A204.1 (cell line): ENCODE measurements around the gene KCNJ3.

Experiments
- FAIRE-seq: peaks from 2 replicates; lab custom pipeline; 2012; peaks lifted over from hg19 to GRCh38; lab: Jason Lieb, UNC

KCNJ3 gene

GRCh38 chr2:154698296-154698720 is at the start of gene KCNJ3:
Gene KCNJ3, plus strand, starts transcription at chr2:154698695. Its CDS starts 81 bp downstream, at chr2:154698776.
- no peak for FAIRE-seq

GRCh38 chr2:154655499-154655898 is 43.0 kb upstream of the KCNJ3 start:
- no peak for FAIRE-seq

- no peak for FAIRE-seq
These were observed 39.6 kb upstream of the KCNJ3 start for GRCh38 chr2:154658854-154659253.

- no peak for FAIRE-seq
These were observed 34.2 kb upstream of the KCNJ3 start for GRCh38 chr2:154664248-154664647.

GRCh38 chr2:154670083-154670482 is 28.4 kb upstream of the KCNJ3 start:
- no peak for FAIRE-seq

- no peak for FAIRE-seq
These were observed 24.8 kb upstream of the KCNJ3 start for GRCh38 chr2:154673694-154674093.

GRCh38 chr2:154677401-154677800 is 21.1 kb upstream of the KCNJ3 start:
- no peak for FAIRE-seq

- FAIRE-seq = no peak
These were observed 16.8 kb upstream of the KCNJ3 start for GRCh38 chr2:154681741-154682140.

GRCh38 chr2:154686162-154686561 is 12.3 kb upstream of the KCNJ3 start:
- no peak for FAIRE-seq

- FAIRE-seq = no peak
These were observed 10.1 kb upstream of the KCNJ3 start for GRCh38 chr2:154688373-154688772.

- no peak for FAIRE-seq
These were observed 9.3 kb upstream of the KCNJ3 start for GRCh38 chr2:154689158-154689557.

GRCh38 chr2:154692927-154693326 is 5.6 kb upstream of the KCNJ3 start:
- no peak for FAIRE-seq

- no peak for FAIRE-seq
These were observed 4.7 kb upstream of the KCNJ3 start for GRCh38 chr2:154693741-154694340.

GRCh38 chr2:154694881-154695280 is 3.6 kb upstream of the KCNJ3 start:
- no peak for FAIRE-seq

- FAIRE-seq = no peak
These were observed 2.1 kb upstream of the KCNJ3 start for GRCh38 chr2:154696369-154696768.

GRCh38 chr2:154696810-154697417 is 1.6 kb upstream of the KCNJ3 start:
- no peak for FAIRE-seq

GRCh38 chr2:154697418-154698252 is 860 bp upstream of the KCNJ3 start:
- no peak for FAIRE-seq

- no peak for FAIRE-seq
These were observed 453 bp downstream of the KCNJ3 start for GRCh38 chr2:154698721-154699574.

- no peak for FAIRE-seq
These were observed 1.1 kb downstream of the KCNJ3 start for GRCh38 chr2:154699575-154699930.

GRCh38 chr2:154700136-154700535 is 1.6 kb downstream of the KCNJ3 start:
- FAIRE-seq = no peak

- FAIRE-seq = no peak
These were observed 6.5 kb downstream of the KCNJ3 start for GRCh38 chr2:154704991-154705390.

GRCh38 chr2:154706660-154707059 is 8.2 kb downstream of the KCNJ3 start:
- no peak for FAIRE-seq
